K562 (cell line): Measurements from ENCODE around the gene UBE2L3. TPM values are rescaled to one million over a fixed set of nuclear protein-coding genes. Genes with fewer than 3 reads are reported as not detected.
A peak's percentile ranks its signal among the peaks of the same experiment; 100 is the strongest.

Experiments
- CCAR2 ChIP-seq: fragments of 200-400 bp; formaldehyde crosslinking; IDR thresholded peaks from 2 replicates; pipeline ENCODE4 v1.6.1; 2017; ENCODE audit warnings: mild to moderate bottlenecking, low read depth, low read length
- DMBX1 ChIP-seq: fragments of 250-450 bp; sonication (Bioruptor Pico); IDR thresholded peaks from 2 replicates; pipeline ENCODE4 v1.8.0; 2022; ENCODE audit warnings: inconsistent platforms, mild to moderate bottlenecking, moderate library complexity, borderline replicate concordance
- ELF2 ChIP-seq: fragments of 250-450 bp; sonication (Bioruptor Pico); IDR thresholded peaks from 2 replicates; pipeline ENCODE4 v1.5.0; 2021; ENCODE audit warnings: mild to moderate bottlenecking
- FOXP1 ChIP-seq: sonication (generic); formaldehyde crosslinking; IDR thresholded peaks from 2 replicates; pipeline ENCODE4 v1.8.0; 2022; ENCODE audit warnings: mild to moderate bottlenecking, missing genetic modification reagents
- HIVEP1 ChIP-seq: fragments of 250-450 bp; sonication (Bioruptor Pico); IDR thresholded peaks from 2 replicates; pipeline ENCODE4 v1.4.0; 2020; ENCODE audit warnings: mild to moderate bottlenecking
- IRF2 ChIP-seq: sonication (generic); formaldehyde crosslinking; IDR thresholded peaks from 2 replicates; pipeline ENCODE4 v1.8.1; 2022; ENCODE audit warnings: mild to moderate bottlenecking, missing genetic modification reagents
- MXI1 ChIP-seq: IDR thresholded peaks from 2 replicates; pipeline ENCODE4 v1.6.1; 2011; ENCODE audit warnings: low read depth, mild to moderate bottlenecking, improper control_type of control experiment, low read length
- MYNN ChIP-seq, 2 experiments: sonication (generic); formaldehyde crosslinking in 1 of 2; IDR thresholded peaks; 2 replicates each; pipeline versions ENCODE4 v1.5.0 to v1.6.1; 2016 to 2020; ENCODE audit warnings: antibody characterized with exemption in 1 of 2, missing genetic modification reagents in 1 of 2
- NELFE ChIP-seq: IDR thresholded peaks from 2 replicates; pipeline ENCODE4 v1.6.1; 2011; ENCODE audit warnings: mild to moderate bottlenecking; ENCODE audit not compliant: insufficient read depth, insufficient read length
- NR2F6 ChIP-seq: fragments of 450-650 bp; formaldehyde crosslinking; IDR thresholded peaks from 2 replicates; pipeline ENCODE4 v1.4.0; 2020; ENCODE audit warnings: mild to moderate bottlenecking
- POU5F1 ChIP-seq: fragments of 150-350 bp; IDR thresholded peaks from 2 replicates; pipeline ENCODE4 v1.6.1; 2014; ENCODE audit warnings: borderline replicate concordance, low read length, low read depth, mild to moderate bottlenecking; ENCODE audit not compliant: partially characterized antibody
- PPARD ChIP-seq: fragments of 250-450 bp; sonication (Bioruptor Pico); IDR thresholded peaks from 2 replicates; pipeline ENCODE4 v1.8.0; 2022; ENCODE audit warnings: inconsistent platforms, mild to moderate bottlenecking, moderate library complexity
- RBBP5 ChIP-seq: fragments of 200-600 bp; sonication (generic); IDR thresholded peaks from 2 replicates; pipeline ENCODE4 v1.6.1; 2012; ENCODE audit warnings: borderline replicate concordance, mild to moderate bottlenecking, low read length, control low read depth, inconsistent platforms; ENCODE audit not compliant: insufficient read depth, poor library complexity, severe bottlenecking
- RCOR1 ChIP-seq, 2 experiments: IDR thresholded peaks; 2 replicates each; pipeline ENCODE4 v1.6.1; 2012; ENCODE audit warnings: low read depth in 2 of 2, low read length in 2 of 2, borderline replicate concordance in 1 of 2, improper control_type of control experiment in 1 of 2
- RFX1 ChIP-seq: fragments of 450-650 bp; IDR thresholded peaks from 2 replicates; pipeline ENCODE4 v1.6.1; 2016; ENCODE audit warnings: mild to moderate bottlenecking, moderate library complexity
- SRSF1 ChIP-seq: fragments of 200-400 bp; formaldehyde crosslinking; IDR thresholded peaks from 2 replicates; pipeline ENCODE4 v1.6.1; 2017; ENCODE audit warnings: mild to moderate bottlenecking, low read depth, low read length, moderate library complexity
- TEAD1 ChIP-seq, 2 experiments: fragments of 450-650 bp in 1 of 2; sonication (generic) in 1 of 2; formaldehyde crosslinking; IDR thresholded peaks; 2 replicates each; pipeline versions ENCODE4 v1.4.0 to v1.8.0; 2020 to 2022; ENCODE audit warnings: mild to moderate bottlenecking in 2 of 2, missing genetic modification reagents in 1 of 2
- U2AF1 ChIP-seq: fragments of 200-400 bp; formaldehyde crosslinking; optimal IDR thresholded peaks from 2 replicates; pipeline ENCODE3; 2017; ENCODE audit warnings: mild to moderate bottlenecking, low read depth, low read length, moderate library complexity
- WHSC1 ChIP-seq: IDR thresholded peaks from one replicate; pipeline ENCODE4 v1.6.1; 2012; ENCODE audit warnings: low read length, control low read depth, inconsistent platforms
- ZNF165 ChIP-seq: fragments of 250-450 bp; sonication (Bioruptor Pico); IDR thresholded peaks from 2 replicates; pipeline ENCODE4 v1.4.0; 2020; ENCODE audit warnings: borderline replicate concordance
- ZNF274 ChIP-seq: IDR thresholded peaks from 2 replicates; pipeline ENCODE4 v1.6.1; 2011; ENCODE audit warnings: low read depth, mild to moderate bottlenecking, low read length, moderate library complexity, borderline replicate concordance
- ZNF561 ChIP-seq: fragments of 450-650 bp; formaldehyde crosslinking; conservative IDR thresholded peaks from 2 replicates; pipeline ENCODE4 v1.4.0; 2020; ENCODE audit warnings: mild to moderate bottlenecking, moderate library complexity
- ZNF583 ChIP-seq: fragments of 250-450 bp; sonication (Bioruptor Pico); IDR thresholded peaks from 2 replicates; pipeline ENCODE4 v1.4.0; 2020
- ZSCAN29 ChIP-seq: fragments of 450-650 bp; IDR thresholded peaks from 2 replicates; pipeline ENCODE4 v1.6.1; 2017
- polyA plus RNA-seq, 8 experiments: library from polyadenylated mRNA; depleted of rRNA in 4 of 8; stranded (reverse) in 5 of 8; unstranded in 3 of 8; fragments of >200 nt; fragmentation: Nextera tagmentation in 2 of 8; fragmentation: Illumina TruSeq in 1 of 8; extraction: Ambion mirVana in 2 of 8; extraction: Trizol in 1 of 8; gene quantifications; 2 replicates each; pipeline versions ENCODE4 v1.2.1 to v1.2.3, GENCODE V29; 2011 to 2014; ENCODE audit warnings: inconsistent platforms in 1 of 8, missing spikeins in 1 of 8
- total RNA-seq, 7 experiments: library from RNA; depleted of rRNA in 6 of 7; stranded (reverse); fragments of >200 nt in 6 of 7; fragmentation: Illumina TruSeq in 2 of 7; extraction: Trizol in 2 of 7; gene quantifications; 2 replicates each; pipeline versions ENCODE4 v1.2.1 to v1.2.3, GENCODE V29; 2011 to 2021; ENCODE audit warnings: low replicate concordance in 1 of 7
- TF ChIP-seq, protein P1 (sequence below): fragments of 250-450 bp; sonication (Bioruptor Pico); IDR thresholded peaks from 2 replicates; pipeline ENCODE4 v1.4.0; 2020; ENCODE audit warnings: borderline replicate concordance
- TF ChIP-seq, protein P2 (sequence below): fragments of 250-450 bp; sonication (Bioruptor Pico); IDR thresholded peaks from 2 replicates; pipeline ENCODE4 v1.8.0; 2021; ENCODE audit warnings: borderline replicate concordance, mild to moderate bottlenecking, moderate library complexity; ENCODE audit not compliant: poor library complexity, severe bottlenecking

Gene UBE2L3
- total and polyA plus RNA-seq, 9 of the 15 experiments (the other 6 are each of a cell fraction or from before 2014, with no cell fraction given): 215 to 625 (median 285) TPM

DNA sequence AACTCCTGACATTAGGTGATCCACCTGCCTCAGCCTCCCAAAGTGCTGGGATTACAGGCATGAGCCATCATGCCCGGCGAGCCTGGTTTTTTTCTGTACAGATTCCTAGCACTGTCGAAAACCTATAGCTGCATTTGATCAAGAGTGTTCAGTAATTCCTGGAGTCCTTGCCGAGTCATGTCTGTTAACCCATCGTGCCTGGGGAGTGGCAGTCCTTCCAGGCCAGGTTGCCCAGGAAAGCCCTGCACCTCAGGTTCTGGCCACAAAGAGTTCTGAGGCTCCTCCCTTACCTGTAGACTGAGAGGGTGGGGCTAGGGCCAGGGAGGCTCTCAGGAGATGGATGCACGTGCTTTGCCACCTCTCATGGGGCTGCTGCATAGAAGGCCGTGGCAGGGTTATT is 45.3 kb downstream of the UBE2L3 start (continued):
- TF ChIP-seq NR2F6 (CRISPR knock-in tag) (peak; percentile 59; the same call in 1 of the 2 replicates), ZNF274 (no peak), U2AF1 (no peak), RFX1 (no peak), FOXP1 (CRISPR knock-in tag) (peak; percentile 78; the same call in 1 of the 2 replicates), ZSCAN29 (no peak), MXI1 (0 out of 2 replicates have a peak, but pooled peaks have one; percentile 38), RBBP5 (peak; percentile 9), TEAD1 (CRISPR knock-in tag; IDR thresholded peaks at IDR 0.05) (0 out of 4 replicates have a peak, but pooled peaks of 1 of the 2 experiments have one; percentile 22), PPARD (no peak), DMBX1 (CRISPR knock-in tag) (0 out of 2 replicates have a peak, but pooled peaks have one; percentile 15), NELFE (no peak), MYNN (IDR thresholded peaks at IDR 0.05) (no peak), MYNN (CRISPR knock-in tag; IDR thresholded peaks at IDR 0.05) (0 out of 2 replicates have a peak, but pooled peaks have one; percentile 31), ZNF561 (CRISPR knock-in tag) (0 out of 2 replicates have a peak, but pooled peaks have one; percentile 33), RCOR1 (IDR thresholded peaks at IDR 0.05; ENCODE audit: borderline replicate concordance in 1 of 2, low read depth in 2 of 2, low read length in 2 of 2) (no peak), ZNF583 (0 out of 2 replicates have a peak, but pooled peaks have one; percentile 37), WHSC1 (no peak), IRF2 (peak; percentile 83; the same call in 1 of the 2 replicates), CCAR2 (0 out of 2 replicates have a peak, but pooled peaks have one; percentile 10), POU5F1 (no peak), ZNF165 (CRISPR knock-in tag) (0 out of 2 replicates have a peak, but pooled peaks have one; percentile 75), ELF2 (peak; percentile 47; the same call in 1 of the 2 replicates), SRSF1 (no peak), HIVEP1 (CRISPR knock-in tag) (no peak)
- TF ChIP-seq, protein P1, sequence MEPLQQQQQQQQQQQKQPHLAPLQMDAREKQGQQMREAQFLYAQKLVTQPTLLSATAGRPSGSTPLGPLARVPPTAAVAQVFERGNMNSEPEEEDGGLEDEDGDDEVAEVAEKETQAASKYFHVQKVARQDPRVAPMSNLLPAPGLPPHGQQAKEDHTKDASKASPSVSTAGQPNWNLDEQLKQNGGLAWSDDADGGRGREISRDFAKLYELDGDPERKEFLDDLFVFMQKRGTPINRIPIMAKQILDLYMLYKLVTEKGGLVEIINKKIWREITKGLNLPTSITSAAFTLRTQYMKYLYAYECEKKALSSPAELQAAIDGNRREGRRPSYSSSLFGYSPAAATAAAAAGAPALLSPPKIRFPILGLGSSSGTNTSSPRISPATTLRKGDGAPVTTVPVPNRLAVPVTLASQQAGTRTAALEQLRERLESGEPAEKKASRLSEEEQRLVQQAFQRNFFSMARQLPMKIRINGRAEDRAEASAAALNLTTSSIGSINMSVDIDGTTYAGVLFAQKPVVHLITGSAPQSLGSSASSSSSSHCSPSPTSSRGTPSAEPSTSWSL (CRISPR knock-in tag): 0 out of 2 replicates have a peak, but pooled peaks have one; percentile 25
- TF ChIP-seq, protein P2, sequence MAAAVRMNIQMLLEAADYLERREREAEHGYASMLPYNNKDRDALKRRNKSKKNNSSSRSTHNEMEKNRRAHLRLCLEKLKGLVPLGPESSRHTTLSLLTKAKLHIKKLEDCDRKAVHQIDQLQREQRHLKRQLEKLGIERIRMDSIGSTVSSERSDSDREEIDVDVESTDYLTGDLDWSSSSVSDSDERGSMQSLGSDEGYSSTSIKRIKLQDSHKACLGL (CRISPR knock-in tag): no peak
